Loucy (cell line): Measurements from ENCODE around the gene SSBP3.

Experiments used
- EZH2phosphoT487 ChIP-seq: fragments of 200-600 bp; IDR thresholded peaks from 2 replicates; pipeline ENCODE4 v1.6.1; 2018; ENCODE audit warnings: antibody characterized with exemption, mild to moderate bottlenecking, moderate library complexity, borderline replicate concordance
- TF ChIP-seq, protein P1 (sequence below): fragments of 200-600 bp; sonication (generic); conservative IDR thresholded peaks from 2 replicates; pipeline ENCODE4 v1.5.1; 2014; ENCODE audit warnings: mild to moderate bottlenecking, antibody characterized with exemption, low read length

DNA sequence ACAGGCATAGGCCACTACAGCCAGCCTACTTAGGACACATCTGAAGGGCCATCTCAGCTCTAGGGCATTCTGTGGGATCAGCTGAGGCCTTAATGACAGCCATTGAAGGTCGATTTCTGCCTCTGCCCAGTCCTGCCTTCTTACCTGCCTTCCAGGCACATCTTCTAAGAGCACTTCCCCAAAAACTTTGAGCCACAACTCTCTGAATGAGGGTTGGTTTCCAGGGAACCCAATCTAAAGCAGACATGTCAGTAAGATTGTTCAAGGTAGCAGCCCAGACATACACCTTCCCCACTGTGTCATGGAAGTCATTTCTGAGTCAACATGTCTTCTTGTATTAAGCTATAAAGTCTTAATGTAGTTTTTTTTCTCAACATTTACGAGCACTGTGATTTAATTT lies 18.2 kb upstream of the SSBP3 start:
- TF ChIP-seq, protein P1, sequence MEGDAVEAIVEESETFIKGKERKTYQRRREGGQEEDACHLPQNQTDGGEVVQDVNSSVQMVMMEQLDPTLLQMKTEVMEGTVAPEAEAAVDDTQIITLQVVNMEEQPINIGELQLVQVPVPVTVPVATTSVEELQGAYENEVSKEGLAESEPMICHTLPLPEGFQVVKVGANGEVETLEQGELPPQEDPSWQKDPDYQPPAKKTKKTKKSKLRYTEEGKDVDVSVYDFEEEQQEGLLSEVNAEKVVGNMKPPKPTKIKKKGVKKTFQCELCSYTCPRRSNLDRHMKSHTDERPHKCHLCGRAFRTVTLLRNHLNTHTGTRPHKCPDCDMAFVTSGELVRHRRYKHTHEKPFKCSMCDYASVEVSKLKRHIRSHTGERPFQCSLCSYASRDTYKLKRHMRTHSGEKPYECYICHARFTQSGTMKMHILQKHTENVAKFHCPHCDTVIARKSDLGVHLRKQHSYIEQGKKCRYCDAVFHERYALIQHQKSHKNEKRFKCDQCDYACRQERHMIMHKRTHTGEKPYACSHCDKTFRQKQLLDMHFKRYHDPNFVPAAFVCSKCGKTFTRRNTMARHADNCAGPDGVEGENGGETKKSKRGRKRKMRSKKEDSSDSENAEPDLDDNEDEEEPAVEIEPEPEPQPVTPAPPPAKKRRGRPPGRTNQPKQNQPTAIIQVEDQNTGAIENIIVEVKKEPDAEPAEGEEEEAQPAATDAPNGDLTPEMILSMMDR: no peak
- TF ChIP-seq EZH2phosphoT487: no peak
